GM18519 (cell line): ENCODE measurements around the gene RAD52.

Source experiments
- ATAC-seq: cut with Tn5 transposase; IDR thresholded peaks from one replicate; pipeline ENCODE4 v1.9.1; 2021; ENCODE audit warnings: mild to moderate bottlenecking, moderate library complexity; ENCODE audit not compliant: unreplicated experiment, low FRiP score

Gene RAD52

GRCh38 chr12:884746-885414 lies 64.6 kb downstream of the RAD52 start:
- ATAC-seq: no peak

GRCh38 chr12:880656-881055 lies 68.8 kb downstream of the RAD52 start:
- no peak for ATAC-seq

GRCh38 chr12:879641-880040 lies 69.9 kb downstream of the RAD52 start:
- no peak for ATAC-seq

GRCh38 chr12:873954-874353 lies 75.5 kb downstream of the RAD52 start:
- no peak for ATAC-seq

- ATAC-seq: no peak
Observed at GRCh38 chr12:870378-870777, 79.1 kb downstream of the RAD52 start.

DNA sequence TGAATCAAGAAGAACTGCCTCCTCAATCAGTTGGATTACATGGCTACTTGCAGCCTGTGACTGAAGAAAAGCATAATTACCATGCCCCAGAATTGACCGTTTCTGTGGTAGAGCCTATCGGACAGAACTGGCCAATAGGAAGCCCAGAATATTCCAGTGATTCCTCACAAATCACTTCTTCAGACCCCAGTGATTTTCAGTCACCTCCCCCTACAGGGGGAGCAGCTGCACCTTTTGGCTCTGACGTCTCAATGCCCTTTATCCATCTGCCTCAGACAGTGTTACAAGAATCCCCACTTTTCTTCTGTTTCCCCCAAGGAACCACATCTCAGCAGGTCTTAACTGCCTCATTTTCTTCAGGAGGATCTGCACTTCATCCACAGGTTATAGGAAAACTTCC lies 80.8 kb downstream of the RAD52 start:
- no peak for ATAC-seq

DNA sequence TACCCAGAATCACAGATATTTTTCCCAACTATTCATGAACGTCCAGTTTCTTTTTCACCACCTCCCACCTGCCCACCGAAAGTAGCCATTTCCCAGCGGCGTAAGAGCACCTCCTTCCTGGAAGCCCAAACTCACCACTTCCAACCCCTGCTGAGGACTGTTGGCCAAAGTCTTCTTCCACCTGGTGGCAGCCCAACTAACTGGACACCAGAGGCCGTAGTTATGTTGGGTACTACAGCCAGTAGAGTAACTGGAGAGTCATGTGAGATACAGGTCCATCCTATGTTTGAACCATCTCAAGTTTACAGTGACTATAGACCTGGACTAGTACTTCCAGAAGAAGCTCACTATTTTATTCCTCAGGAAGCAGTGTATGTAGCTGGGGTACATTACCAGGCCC lies 81.6 kb downstream of the RAD52 start:
- ATAC-seq: no peak

DNA sequence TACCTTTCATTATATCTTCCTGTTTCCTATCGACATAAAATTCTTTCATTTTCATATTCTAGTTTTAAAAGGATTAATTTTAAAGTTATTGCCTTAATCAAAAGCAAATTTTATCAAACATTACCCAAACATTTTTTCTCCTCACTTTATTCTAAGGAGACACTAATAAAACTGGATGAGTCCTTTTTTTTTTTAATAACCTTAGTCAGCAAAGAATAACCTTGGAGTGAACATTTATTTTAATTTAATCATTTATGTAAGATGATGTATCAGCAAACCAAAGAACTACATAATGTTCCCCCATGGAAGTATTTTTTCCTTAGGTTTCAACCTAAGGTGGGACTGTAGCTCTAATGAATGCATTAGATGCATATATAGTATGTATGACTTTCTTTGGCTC lies 83.9 kb downstream of the RAD52 start:
- no peak for ATAC-seq

DNA sequence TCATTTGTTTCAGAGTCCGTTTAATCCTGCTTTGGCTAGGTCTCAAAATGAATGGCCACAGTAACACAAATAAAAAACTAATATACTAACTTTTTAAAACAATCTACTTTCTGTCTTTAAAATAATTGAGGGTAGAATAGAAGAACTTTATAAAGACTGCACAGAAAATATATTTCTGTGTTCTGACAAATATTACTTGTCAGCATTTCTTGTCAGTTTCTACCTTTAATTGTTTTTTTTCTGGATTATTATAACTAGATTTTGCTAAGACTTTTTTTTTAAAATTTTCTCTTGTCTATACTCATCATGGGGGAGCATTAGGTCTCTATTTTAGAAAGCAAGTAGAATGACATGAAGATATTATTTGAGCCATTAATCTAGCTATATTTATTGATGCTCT lies 86.2 kb downstream of the RAD52 start:
- no peak for ATAC-seq

- no peak for ATAC-seq
Observed at GRCh38 chr12:862303-862911, 87.1 kb downstream of the RAD52 start.
